SK-N-SH treated with all-trans-retinoic acid at 6 μM for 48 hours (cell line): ENCODE data around the gene ESRRA.

Experiments
- ATAC-seq: fragments of 200-7000 bp; cut with Tn5 transposase; 3 replicates; pipeline ENCODE4 v1.9.1; 2020; ENCODE audit warnings: mild to moderate bottlenecking, moderate library complexity
- ARNTL ChIP-seq: fragments of 450-650 bp; formaldehyde crosslinking; IDR thresholded peaks from 2 replicates; pipeline ENCODE4 v1.5.0; 2020; ENCODE audit warnings: low read depth, mild to moderate bottlenecking, moderate library complexity, borderline replicate concordance
- BACH2 ChIP-seq: fragments of 250-450 bp; sonication (Bioruptor Pico); IDR thresholded peaks from 2 replicates; pipeline ENCODE4 v1.9.0; 2021; ENCODE audit warnings: mild to moderate bottlenecking, borderline replicate concordance
- ESRRG ChIP-seq: fragments of 250-450 bp; sonication (Bioruptor Pico); IDR thresholded peaks from 2 replicates; pipeline ENCODE4 v1.6.1; 2021; ENCODE audit warnings: mild to moderate bottlenecking
- GLIS3 ChIP-seq: fragments of 250-450 bp; sonication (Bioruptor Pico); IDR thresholded peaks from 2 replicates; pipeline ENCODE4 v1.5.0; 2020; ENCODE audit warnings: mild to moderate bottlenecking, moderate library complexity
- PPARA ChIP-seq: fragments of 250-450 bp; sonication (Bioruptor Pico); IDR thresholded peaks from 2 replicates; pipeline ENCODE4 v1.5.0; 2020; ENCODE audit warnings: mild to moderate bottlenecking, borderline replicate concordance
- SNAI2 ChIP-seq: fragments of 250-450 bp; sonication (Bioruptor Pico); IDR thresholded peaks from 2 replicates; pipeline ENCODE4 v1.5.0; 2020; ENCODE audit warnings: mild to moderate bottlenecking, moderate library complexity
- TCF4 ChIP-seq: fragments of 250-450 bp; sonication (Bioruptor Pico); IDR thresholded peaks from 2 replicates; pipeline ENCODE4 v1.8.0; 2021; ENCODE audit warnings: mild to moderate bottlenecking, moderate library complexity, borderline replicate concordance
- TOX ChIP-seq: fragments of 250-450 bp; sonication (Bioruptor Pico); IDR thresholded peaks from 2 replicates; pipeline ENCODE4 v1.8.0; 2021; ENCODE audit warnings: mild to moderate bottlenecking, moderate library complexity, borderline replicate concordance
- ZC3H10 ChIP-seq: fragments of 250-450 bp; sonication (Bioruptor Pico); IDR thresholded peaks from 2 replicates; pipeline ENCODE4 v1.5.1; 2021; ENCODE audit warnings: mild to moderate bottlenecking, moderate library complexity
- ZFP3 ChIP-seq: fragments of 250-450 bp; sonication (Bioruptor Pico); IDR thresholded peaks from 2 replicates; pipeline ENCODE4 v1.5.0; 2020; ENCODE audit warnings: mild to moderate bottlenecking, moderate library complexity
- ZFP30 ChIP-seq: fragments of 450-650 bp; formaldehyde crosslinking; IDR thresholded peaks from 2 replicates; pipeline ENCODE4 v1.5.0; 2022; ENCODE audit warnings: mild to moderate bottlenecking, moderate library complexity
- ZNF565 ChIP-seq: fragments of 450-650 bp; formaldehyde crosslinking; conservative IDR thresholded peaks from 2 replicates; pipeline ENCODE4 v1.5.0; 2020; ENCODE audit warnings: low read depth, mild to moderate bottlenecking, moderate library complexity
- ZNF70 ChIP-seq: fragments of 450-650 bp; formaldehyde crosslinking; IDR thresholded peaks from 2 replicates; pipeline ENCODE4 v1.5.0; 2020; ENCODE audit warnings: mild to moderate bottlenecking, moderate library complexity
- ZNF8 ChIP-seq: fragments of 450-650 bp; formaldehyde crosslinking; IDR thresholded peaks from 2 replicates; pipeline ENCODE4 v1.5.0; 2020; ENCODE audit warnings: mild to moderate bottlenecking, moderate library complexity
- TF ChIP-seq, protein P1 (sequence below): fragments of 250-450 bp; sonication (Bioruptor Pico); IDR thresholded peaks from 2 replicates; pipeline ENCODE4 v1.5.1; 2021; ENCODE audit warnings: mild to moderate bottlenecking, moderate library complexity
- TF ChIP-seq, protein P2 (sequence below): fragments of 250-450 bp; sonication (Bioruptor Pico); IDR thresholded peaks from 2 replicates; pipeline ENCODE4 v1.5.0; 2020; ENCODE audit warnings: mild to moderate bottlenecking, moderate library complexity
- TF ChIP-seq, protein P3 (sequence below): fragments of 250-450 bp; sonication (Bioruptor Pico); IDR thresholded peaks from 2 replicates; pipeline ENCODE4 v1.8.0; 2021; ENCODE audit warnings: low read depth, mild to moderate bottlenecking, moderate library complexity, borderline replicate concordance
- TF ChIP-seq, protein P4 (sequence below): fragments of 250-450 bp; sonication (Bioruptor Pico); IDR thresholded peaks from 2 replicates; pipeline ENCODE4 v1.8.0; 2020; ENCODE audit warnings: mild to moderate bottlenecking, moderate library complexity, borderline replicate concordance

ESRRA gene

DNA sequence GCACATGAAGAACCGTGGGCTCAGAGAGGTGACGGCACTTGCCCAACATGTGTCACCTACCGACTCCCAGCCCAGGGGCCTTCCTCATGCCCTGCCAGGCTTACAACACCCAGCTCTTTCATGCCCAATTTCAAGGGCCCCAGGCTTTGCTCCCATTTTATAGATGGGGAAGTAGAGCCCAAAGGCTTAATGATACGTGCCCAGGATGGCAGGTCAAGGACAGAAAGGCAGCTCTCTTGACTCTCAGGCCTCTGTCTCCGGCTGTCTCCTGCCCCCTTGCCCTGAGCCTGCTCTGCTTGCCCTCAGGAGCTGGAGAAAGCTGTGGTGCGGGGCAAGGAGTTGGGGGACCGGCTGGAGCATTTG lies 43.7 kb downstream of the ESRRA start:
- no peak for ATAC-seq
- TF ChIP-seq BACH2 (CRISPR knock-in tag) (no peak), SNAI2 (CRISPR knock-in tag) (no peak), ARNTL (CRISPR knock-in tag) (no peak), ESRRG (CRISPR knock-in tag) (no peak), TCF4 (CRISPR knock-in tag) (no peak), ZFP3 (CRISPR knock-in tag) (no peak), PPARA (CRISPR knock-in tag) (no peak), ZNF565 (CRISPR knock-in tag) (no peak), TOX (CRISPR knock-in tag) (no peak), ZNF70 (no peak), GLIS3 (CRISPR knock-in tag) (no peak), ZNF8 (CRISPR knock-in tag) (no peak), ZC3H10 (CRISPR knock-in tag) (no peak), ZFP30 (CRISPR knock-in tag) (no peak)
- TF ChIP-seq, protein P1, sequence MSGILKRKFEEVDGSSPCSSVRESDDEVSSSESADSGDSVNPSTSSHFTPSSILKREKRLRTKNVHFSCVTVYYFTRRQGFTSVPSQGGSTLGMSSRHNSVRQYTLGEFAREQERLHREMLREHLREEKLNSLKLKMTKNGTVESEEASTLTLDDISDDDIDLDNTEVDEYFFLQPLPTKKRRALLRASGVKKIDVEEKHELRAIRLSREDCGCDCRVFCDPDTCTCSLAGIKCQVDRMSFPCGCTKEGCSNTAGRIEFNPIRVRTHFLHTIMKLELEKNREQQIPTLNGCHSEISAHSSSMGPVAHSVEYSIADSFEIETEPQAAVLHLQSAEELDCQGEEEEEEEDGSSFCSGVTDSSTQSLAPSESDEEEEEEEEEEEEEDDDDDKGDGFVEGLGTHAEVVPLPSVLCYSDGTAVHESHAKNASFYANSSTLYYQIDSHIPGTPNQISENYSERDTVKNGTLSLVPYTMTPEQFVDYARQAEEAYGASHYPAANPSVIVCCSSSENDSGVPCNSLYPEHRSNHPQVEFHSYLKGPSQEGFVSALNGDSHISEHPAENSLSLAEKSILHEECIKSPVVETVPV (CRISPR knock-in tag): no peak
- TF ChIP-seq, protein P2, sequence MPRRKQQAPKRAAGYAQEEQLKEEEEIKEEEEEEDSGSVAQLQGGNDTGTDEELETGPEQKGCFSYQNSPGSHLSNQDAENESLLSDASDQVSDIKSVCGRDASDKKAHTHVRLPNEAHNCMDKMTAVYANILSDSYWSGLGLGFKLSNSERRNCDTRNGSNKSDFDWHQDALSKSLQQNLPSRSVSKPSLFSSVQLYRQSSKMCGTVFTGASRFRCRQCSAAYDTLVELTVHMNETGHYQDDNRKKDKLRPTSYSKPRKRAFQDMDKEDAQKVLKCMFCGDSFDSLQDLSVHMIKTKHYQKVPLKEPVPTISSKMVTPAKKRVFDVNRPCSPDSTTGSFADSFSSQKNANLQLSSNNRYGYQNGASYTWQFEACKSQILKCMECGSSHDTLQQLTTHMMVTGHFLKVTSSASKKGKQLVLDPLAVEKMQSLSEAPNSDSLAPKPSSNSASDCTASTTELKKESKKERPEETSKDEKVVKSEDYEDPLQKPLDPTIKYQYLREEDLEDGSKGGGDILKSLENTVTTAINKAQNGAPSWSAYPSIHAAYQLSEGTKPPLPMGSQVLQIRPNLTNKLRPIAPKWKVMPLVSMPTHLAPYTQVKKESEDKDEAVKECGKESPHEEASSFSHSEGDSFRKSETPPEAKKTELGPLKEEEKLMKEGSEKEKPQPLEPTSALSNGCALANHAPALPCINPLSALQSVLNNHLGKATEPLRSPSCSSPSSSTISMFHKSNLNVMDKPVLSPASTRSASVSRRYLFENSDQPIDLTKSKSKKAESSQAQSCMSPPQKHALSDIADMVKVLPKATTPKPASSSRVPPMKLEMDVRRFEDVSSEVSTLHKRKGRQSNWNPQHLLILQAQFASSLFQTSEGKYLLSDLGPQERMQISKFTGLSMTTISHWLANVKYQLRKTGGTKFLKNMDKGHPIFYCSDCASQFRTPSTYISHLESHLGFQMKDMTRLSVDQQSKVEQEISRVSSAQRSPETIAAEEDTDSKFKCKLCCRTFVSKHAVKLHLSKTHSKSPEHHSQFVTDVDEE (CRISPR knock-in tag): no peak
- TF ChIP-seq, protein P3, sequence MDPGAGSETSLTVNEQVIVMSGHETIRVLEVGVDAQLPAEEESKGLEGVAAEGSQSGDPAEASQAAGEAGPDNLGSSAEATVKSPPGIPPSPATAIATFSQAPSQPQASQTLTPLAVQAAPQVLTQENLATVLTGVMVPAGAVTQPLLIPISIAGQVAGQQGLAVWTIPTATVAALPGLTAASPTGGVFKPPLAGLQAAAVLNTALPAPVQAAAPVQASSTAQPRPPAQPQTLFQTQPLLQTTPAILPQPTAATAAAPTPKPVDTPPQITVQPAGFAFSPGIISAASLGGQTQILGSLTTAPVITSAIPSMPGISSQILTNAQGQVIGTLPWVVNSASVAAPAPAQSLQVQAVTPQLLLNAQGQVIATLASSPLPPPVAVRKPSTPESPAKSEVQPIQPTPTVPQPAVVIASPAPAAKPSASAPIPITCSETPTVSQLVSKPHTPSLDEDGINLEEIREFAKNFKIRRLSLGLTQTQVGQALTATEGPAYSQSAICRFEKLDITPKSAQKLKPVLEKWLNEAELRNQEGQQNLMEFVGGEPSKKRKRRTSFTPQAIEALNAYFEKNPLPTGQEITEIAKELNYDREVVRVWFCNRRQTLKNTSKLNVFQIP (CRISPR knock-in tag): no peak
- TF ChIP-seq, protein P4, sequence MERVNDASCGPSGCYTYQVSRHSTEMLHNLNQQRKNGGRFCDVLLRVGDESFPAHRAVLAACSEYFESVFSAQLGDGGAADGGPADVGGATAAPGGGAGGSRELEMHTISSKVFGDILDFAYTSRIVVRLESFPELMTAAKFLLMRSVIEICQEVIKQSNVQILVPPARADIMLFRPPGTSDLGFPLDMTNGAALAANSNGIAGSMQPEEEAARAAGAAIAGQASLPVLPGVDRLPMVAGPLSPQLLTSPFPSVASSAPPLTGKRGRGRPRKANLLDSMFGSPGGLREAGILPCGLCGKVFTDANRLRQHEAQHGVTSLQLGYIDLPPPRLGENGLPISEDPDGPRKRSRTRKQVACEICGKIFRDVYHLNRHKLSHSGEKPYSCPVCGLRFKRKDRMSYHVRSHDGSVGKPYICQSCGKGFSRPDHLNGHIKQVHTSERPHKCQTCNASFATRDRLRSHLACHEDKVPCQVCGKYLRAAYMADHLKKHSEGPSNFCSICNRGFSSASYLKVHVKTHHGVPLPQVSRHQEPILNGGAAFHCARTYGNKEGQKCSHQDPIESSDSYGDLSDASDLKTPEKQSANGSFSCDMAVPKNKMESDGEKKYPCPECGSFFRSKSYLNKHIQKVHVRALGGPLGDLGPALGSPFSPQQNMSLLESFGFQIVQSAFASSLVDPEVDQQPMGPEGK: no peak

DNA sequence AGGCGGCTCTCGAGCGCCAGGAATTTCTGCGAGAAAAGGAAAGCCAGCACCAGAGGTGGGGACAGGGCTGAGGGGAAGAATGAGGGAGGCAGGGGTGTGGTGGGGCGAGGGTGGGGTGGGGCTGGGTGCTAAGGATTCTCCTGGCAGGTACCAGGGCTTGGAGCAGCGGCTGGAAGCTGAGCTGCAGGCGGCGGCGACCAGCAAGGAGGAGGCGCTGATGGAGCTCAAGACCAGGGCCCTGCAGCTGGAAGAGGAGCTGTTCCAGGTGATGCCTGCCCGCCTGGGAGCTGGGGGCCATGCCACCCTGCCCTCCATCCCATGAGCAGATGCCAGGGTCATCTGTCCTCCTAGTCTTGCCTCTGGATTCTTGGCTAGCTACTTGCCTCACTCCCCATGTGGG lies 44.1 kb downstream of the ESRRA start:
- ATAC-seq: no peak
- TF ChIP-seq ZFP3 (CRISPR knock-in tag) (0 out of 2 replicates have a peak, but pooled peaks have one; percentile 58), TCF4 (CRISPR knock-in tag) (no peak)

DNA sequence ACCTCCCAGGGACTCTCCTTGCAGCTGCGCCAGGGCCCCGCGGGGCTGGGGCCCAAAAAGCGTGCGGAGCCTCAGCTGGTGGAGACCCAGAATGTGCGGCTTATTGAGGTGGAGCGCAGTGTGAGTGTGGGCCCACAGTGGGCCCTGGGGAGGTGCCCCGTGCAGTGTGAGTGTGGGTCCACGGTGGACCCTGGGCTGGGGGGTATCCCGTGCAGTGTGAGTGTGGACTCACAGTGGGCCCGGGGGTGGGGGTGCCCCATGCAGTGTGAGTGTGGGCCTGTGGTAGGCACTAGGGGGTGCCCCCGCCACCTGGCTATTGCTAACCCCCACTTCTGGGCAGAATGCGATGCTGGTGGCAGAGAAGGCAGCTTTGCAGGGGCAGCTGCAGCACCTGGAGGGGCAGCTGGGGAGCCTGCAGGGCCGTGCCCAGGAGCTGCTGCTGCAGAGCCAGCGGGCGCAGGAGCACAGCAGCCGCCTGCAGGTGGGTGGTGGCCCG lies 45.9 kb downstream of the ESRRA start:
- TF ChIP-seq TCF4 (CRISPR knock-in tag): no peak
- no peak for TF ChIP-seq ZC3H10 (CRISPR knock-in tag)
- TF ChIP-seq, protein P4: no peak
- no peak for TF ChIP-seq ZNF8 (CRISPR knock-in tag)
- ATAC-seq: no peak
